Right lobe of liver (tissue), 6 donors: ENCODE data around the gene CDK4. TPM values are rescaled to one million over a fixed set of nuclear protein-coding genes. Genes with fewer than 3 reads are reported as not detected.

Experiments
- ATAC-seq, 4 donors: fragments of 200-7000 bp; cut with Tn5 transposase; one replicate each; pipeline ENCODE4 v1.9.1; 2020; ENCODE audit warnings: mild to moderate bottlenecking in 4 of 4, moderate library complexity in 4 of 4
- DNase-seq, 3 donors: peaks; one replicate each; pipeline ENCODE4 v3.0.0-alpha.2; 2020
- H3K27ac ChIP-seq, 3 donors: fragments of 200-600 bp; one replicate each; pipeline ENCODE4 v1.8.0; 2022
- H3K27me3 ChIP-seq, 2 donors: fragments of 200-600 bp; one replicate each; pipeline ENCODE4 v1.8.0; 2022
- H3K36me3 ChIP-seq, 4 donors: fragments of 200-600 bp; sonication (generic) in 1 of 4; one replicate each; pipeline versions ENCODE4 v1.5.1 to v1.8.0; 2017 to 2022; ENCODE audit warnings: control low read depth in 1 of 4
- H3K4me1 ChIP-seq, 4 donors: fragments of 200-600 bp; sonication (generic) in 1 of 4; one replicate each; pipeline versions ENCODE4 v1.5.1 to v1.8.0; 2017 to 2022; ENCODE audit warnings: control low read depth in 1 of 4
- H3K4me3 ChIP-seq, 3 donors: fragments of 200-600 bp; one replicate each; pipeline ENCODE4 v1.8.0; 2022
- H3K9me3 ChIP-seq, 4 donors: fragments of 200-600 bp; sonication (generic) in 1 of 4; one replicate each; pipeline versions ENCODE4 v1.5.1 to v1.8.0; 2017 to 2022; ENCODE audit warnings: control low read depth in 1 of 4
- CTCF ChIP-seq, 4 donors: fragments of 200-600 bp in 3 of 4; fragments of 450-650 bp in 1 of 4; IDR thresholded peaks; one replicate each; pipeline versions ENCODE4 v1.5.1 to v1.8.0; 2016 to 2022; ENCODE audit warnings: antibody characterized with exemption in 4 of 4, mild to moderate bottlenecking in 2 of 4
- POLR2A ChIP-seq: fragments of 450-650 bp; IDR thresholded peaks from one replicate; pipeline ENCODE4 v1.6.1; 2017; ENCODE audit warnings: antibody characterized with exemption, mild to moderate bottlenecking
- WGBS: methylation state at CpG from one replicate; pipeline ENCODE4 v1.1.6; 2018; ENCODE audit warnings: low coverage, low lambda C conversion rate; ENCODE audit not compliant: insufficient coverage; ENCODE audit errors: missing lambda C conversion rate; 5-methylcytosine and 5-hydroxymethylcytosine counted together
- intact Hi-C, 2 donors: fragments of 100-400 bp; cut with DNase I; formaldehyde crosslinking; loops; one replicate each; pipeline versions ENCODE4 v1.11.2 to v1.14.1; 2022
- total RNA-seq, 6 experiments: library from RNA; depleted of rRNA in 2 of 6; stranded (reverse); fragments of >200 nt in 2 of 6; fragmentation: NEBNext Ultra II Directional in 3 of 6; extraction: Animal tissue kit (Norgen Biotek cat#: 25700) in 3 of 6; gene quantifications; one replicate each; pipeline versions ENCODE4 v1.1.0 to v1.2.4, GENCODE V29; 2016 to 2023
- donor health status: DM: no; HTN: yes; CAD: no.
- donor health status: DM: no; HTN: no; CAD: no.
- donor health status: DM: no; HTN: no; CAD: no.
- donor health status: DM: no; HTN: yes; CAD: no.
- donor health status: DM: no; HTN: yes; CAD: no.

CDK4 gene
- total RNA-seq, 6 experiments from 2014 or later, result 23.3 to 47.3 (median 31.8) TPM

- 67% methylated on average over 1 of the region's 1 CpG for WGBS
- peaks cover 0 to 22% (median 6%) of the 10 kb centered on the region in 4 donors for H3K4me1 ChIP-seq
- no peaks in the 10 kb centered on the region for H3K9me3 ChIP-seq
- TF ChIP-seq POLR2A (no peak), CTCF (IDR thresholded peaks at IDR 0.05) (no peak)
- H3K27ac ChIP-seq, result peak overlapping the region in 1 of 3 donors; percentile 22
- intact Hi-C loops, result no loop called here
- H3K36me3 ChIP-seq, result no peaks in the 10 kb centered on the region
- peak overlapping the region in 1 of 3 donors; percentile 13 for H3K4me3 ChIP-seq
- peaks cover 0 to 18% of the 10 kb centered on the region in 2 donors for H3K27me3 ChIP-seq
- ATAC-seq, result no peak
- no peak for DNase-seq
Observed at GRCh38 chr12:57741413-57741789, 10.7 kb downstream of the CDK4 start.

GRCh38 chr12:57740656-57741412 is 11.3 kb downstream of the CDK4 start:
- H3K27ac ChIP-seq, result no peak overlapping the region
- H3K36me3 ChIP-seq, result no peaks in the 10 kb centered on the region
- no peaks in the 10 kb centered on the region for H3K9me3 ChIP-seq
- peak in 1 of 3 donors; percentile 63 for DNase-seq
- intact Hi-C loops, result no loop called here
- peaks cover 0 to 17% (median 6%) of the 10 kb centered on the region in 4 donors for H3K4me1 ChIP-seq
- no peak overlapping the region for H3K4me3 ChIP-seq
- TF ChIP-seq CTCF (IDR thresholded peaks at IDR 0.05), result no peak
- no peak for TF ChIP-seq POLR2A
- no peak for ATAC-seq
- peaks cover 0 to 22% of the 10 kb centered on the region in 2 donors for H3K27me3 ChIP-seq
- WGBS, result 63% methylated on average over 3 of the region's 5 CpGs

- intact Hi-C loops, result no loop called here
- DNase-seq, result no peak
- Histone ChIP-seq H3K36me3 (no peaks in the 10 kb centered on the region), H3K4me1 (peaks cover 0 to 17% (median 6%) of the 10 kb centered on the region in 4 donors), H3K4me3 (no peak overlapping the region), H3K9me3 (no peaks in the 10 kb centered on the region), H3K27ac (no peak overlapping the region), H3K27me3 (peaks cover 0 to 26% of the 10 kb centered on the region in 2 donors)
- no peak for TF ChIP-seq CTCF (IDR thresholded peaks at IDR 0.05)
- TF ChIP-seq POLR2A, result no peak
- WGBS, result 40% methylated on average over 4 of the region's 10 CpGs
- no peak for ATAC-seq
Observed at GRCh38 chr12:57739914-57740538, 12.1 kb downstream of the CDK4 start.

GRCh38 chr12:57739387-57739786 is 12.7 kb downstream of the CDK4 start:
- ATAC-seq, result no peak
- 23% methylated on average over 3 of the region's 7 CpGs for WGBS
- Histone ChIP-seq H3K4me1 (peaks cover 0 to 18% (median 6%) of the 10 kb centered on the region in 4 donors), H3K27me3 (peaks cover 0 to 26% of the 10 kb centered on the region in 2 donors), H3K27ac (no peak overlapping the region), H3K36me3 (no peaks in the 10 kb centered on the region), H3K9me3 (no peaks in the 10 kb centered on the region), H3K4me3 (no peak overlapping the region)
- no peak for DNase-seq
- intact Hi-C loops, result no loop called here
- TF ChIP-seq POLR2A (no peak), CTCF (IDR thresholded peaks at IDR 0.05) (no peak)
